Testis (tissue), 2 donors: ENCODE results near the gene VGLL4.

Source experiments
- POLR2A ChIP-seq: fragments of 450-650 bp; IDR thresholded peaks from one replicate; pipeline ENCODE4 v1.6.1; 2017; ENCODE audit warnings: antibody characterized with exemption, mild to moderate bottlenecking, moderate library complexity
- TF ChIP-seq, protein P1 (sequence below), 3 experiments: fragments of 450-650 bp in 2 of 3; fragments of 200-600 bp in 1 of 3; sonication (generic) in 1 of 3; IDR thresholded peaks; one replicate each; pipeline ENCODE4 v1.5.1; 2016 to 2019; ENCODE audit warnings: antibody characterized with exemption in 3 of 3, mild to moderate bottlenecking in 2 of 3, moderate library complexity in 1 of 3

- TF ChIP-seq, protein P1, sequence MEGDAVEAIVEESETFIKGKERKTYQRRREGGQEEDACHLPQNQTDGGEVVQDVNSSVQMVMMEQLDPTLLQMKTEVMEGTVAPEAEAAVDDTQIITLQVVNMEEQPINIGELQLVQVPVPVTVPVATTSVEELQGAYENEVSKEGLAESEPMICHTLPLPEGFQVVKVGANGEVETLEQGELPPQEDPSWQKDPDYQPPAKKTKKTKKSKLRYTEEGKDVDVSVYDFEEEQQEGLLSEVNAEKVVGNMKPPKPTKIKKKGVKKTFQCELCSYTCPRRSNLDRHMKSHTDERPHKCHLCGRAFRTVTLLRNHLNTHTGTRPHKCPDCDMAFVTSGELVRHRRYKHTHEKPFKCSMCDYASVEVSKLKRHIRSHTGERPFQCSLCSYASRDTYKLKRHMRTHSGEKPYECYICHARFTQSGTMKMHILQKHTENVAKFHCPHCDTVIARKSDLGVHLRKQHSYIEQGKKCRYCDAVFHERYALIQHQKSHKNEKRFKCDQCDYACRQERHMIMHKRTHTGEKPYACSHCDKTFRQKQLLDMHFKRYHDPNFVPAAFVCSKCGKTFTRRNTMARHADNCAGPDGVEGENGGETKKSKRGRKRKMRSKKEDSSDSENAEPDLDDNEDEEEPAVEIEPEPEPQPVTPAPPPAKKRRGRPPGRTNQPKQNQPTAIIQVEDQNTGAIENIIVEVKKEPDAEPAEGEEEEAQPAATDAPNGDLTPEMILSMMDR (IDR thresholded peaks at IDR 0.05): no peak
- TF ChIP-seq POLR2A: no peak
Observed at GRCh38 chr3:11570789-11571495, 72.8 kb downstream of the VGLL4 start.
